ENCODE measurements around the gene CNTNAP2.

CNTNAP2 gene

DNA sequence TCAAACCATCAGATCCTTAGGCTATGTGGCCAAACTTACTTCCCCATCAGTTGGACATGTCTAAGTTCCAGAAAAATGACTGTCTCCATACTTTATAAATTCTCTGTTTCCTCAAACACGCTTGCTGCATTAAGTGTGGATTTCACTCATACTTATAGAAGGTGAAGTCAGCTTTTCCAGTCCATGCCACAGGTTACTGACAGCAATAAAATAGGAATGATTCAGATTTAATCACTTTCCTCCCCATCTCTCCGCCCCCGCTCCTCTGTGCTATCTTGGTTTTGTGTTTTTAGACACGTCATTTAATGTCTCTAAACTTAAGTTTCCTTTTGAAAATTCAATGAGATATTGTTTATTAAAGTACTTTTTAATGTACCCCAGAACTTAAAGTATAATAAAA, 1376.0 kb downstream of the CNTNAP2 start:
- no peak for DNase-seq (ENCODE audit: low read depth)

DNA sequence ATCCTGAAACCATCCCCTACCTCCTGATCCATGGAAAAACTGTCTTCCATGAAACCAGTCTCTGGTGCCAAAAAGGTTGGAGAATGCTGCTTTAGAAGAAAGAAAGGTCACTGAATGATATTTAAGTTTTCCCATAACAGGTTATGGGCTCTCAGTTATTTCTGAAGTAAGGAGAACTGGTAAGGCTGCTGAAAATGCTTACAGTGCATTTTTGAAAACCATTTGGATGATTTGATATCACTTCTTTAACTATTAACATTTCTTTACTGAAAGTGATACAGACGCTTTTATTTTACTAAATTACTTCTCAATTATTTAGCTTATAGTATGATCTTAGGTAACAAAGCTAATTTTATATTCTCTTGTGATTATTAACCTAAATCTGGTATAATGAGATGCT, 1379.6 kb downstream of the CNTNAP2 start:
- no peak for DNase-seq (ENCODE audit: low read depth)

DNA sequence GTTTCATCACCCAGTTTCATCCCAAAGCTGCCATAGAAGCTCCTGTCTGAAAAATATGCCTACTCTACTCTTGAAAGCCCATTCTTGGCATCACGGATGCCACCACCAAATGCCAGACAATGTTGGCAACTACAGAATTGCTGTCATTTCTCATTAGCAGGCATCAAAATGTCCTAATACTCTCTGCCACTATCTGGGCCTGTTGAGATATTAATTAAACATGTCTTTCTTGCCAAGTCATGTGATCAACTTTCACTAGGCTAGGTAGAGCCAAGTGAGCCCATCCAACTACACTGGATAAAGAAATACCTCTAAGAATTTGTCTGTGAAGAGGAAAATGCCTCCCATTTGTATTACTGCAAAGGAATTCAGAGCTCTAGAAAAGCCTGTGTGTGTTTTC, 1380.6 kb downstream of the CNTNAP2 start:
- DNase-seq (ENCODE audit: low read depth), result no peak

DNA sequence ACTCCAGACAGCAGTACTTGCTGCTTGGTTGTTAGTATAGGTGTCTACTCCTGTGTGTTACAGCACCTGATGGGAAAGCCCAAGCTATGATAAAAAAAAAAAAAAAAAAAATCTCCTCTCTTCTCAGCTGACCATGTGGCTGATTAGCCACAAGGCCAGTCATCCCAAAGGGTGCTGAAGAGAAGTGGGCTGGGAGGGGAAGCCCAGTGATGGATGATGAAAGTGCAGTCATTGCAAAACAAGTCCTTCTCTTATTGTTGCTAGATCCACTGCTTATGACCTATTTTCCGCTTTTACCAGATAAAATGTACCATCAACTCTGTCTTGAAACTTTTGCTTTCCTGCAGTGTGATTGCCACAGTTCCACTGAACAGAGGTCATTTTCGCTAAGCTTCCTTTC, 1381.5 kb downstream of the CNTNAP2 start:
- no peak for DNase-seq (ENCODE audit: low read depth)

DNA sequence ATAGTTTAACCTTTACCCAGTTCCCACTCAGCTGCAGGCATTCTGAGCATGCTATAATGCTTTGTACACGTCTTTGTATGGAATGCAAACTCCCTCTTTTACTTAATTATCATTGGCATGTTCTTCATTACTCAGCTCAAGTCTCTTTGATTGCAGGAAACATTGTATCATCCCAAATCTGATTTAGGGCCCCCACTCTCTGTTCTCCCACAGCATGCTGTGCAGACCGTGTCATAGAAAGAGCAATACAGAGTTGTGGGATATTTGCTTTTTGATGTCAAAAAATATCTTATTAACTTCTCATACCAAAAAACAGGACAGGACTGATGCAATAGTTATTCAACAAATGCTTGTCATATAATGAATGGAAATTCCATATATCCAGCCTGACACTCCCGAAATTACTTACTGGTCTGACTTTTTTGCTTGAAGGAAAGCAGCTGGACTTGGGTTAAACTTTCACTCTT, 1392.5 kb downstream of the CNTNAP2 start:
- no peak for DNase-seq (ENCODE audit: low read depth)

DNA sequence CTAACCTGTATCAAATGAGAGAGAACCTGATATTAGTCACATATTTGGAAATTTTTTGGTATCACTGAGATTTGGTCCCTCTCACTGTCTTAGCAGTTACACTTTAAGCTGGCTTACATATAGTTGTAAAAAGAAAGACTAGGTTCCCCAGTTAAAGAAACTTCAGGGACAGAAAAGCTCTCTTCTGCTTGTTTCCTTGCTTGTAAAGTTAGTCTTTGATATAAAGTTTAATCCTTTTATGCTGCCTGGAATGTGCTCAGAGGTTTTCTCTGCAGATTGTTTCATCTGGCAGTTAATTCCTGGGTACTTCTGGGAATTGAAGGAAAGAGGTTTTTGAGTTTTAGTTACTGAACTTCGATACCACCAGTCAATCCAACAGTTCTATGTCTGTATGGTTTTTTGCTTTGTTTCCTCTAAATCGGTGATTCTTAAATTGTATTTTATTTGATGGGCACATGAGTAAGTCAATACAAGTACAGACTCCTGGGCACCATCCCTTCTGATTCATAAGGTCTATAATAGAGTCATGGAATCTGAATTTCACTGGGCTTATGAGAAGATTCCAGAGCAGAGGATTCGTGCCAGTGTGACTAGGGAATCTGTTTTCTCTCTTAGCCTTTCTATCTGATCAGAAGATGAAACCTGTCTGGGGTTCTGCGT, 1393.1 kb downstream of the CNTNAP2 start:
- DNase-seq (ENCODE audit: low read depth), result no peak

DNA sequence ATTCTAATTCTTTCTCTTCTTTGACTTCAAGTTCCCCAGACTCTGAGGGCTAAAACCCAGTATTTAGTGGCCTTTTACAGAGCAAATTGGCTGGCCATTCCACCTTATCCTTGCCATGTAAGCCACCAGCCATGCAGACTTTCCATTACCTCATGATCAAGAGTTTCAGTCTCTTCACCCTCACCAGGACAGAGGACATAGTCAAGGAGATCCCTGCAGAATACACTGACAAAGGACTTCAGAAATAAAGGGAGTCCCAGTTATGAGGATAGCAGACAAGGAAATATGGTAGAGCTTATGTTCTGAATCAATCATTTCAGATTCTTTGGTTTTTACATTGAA, 1393.6 kb downstream of the CNTNAP2 start:
- no peak for DNase-seq (ENCODE audit: low read depth)

DNA sequence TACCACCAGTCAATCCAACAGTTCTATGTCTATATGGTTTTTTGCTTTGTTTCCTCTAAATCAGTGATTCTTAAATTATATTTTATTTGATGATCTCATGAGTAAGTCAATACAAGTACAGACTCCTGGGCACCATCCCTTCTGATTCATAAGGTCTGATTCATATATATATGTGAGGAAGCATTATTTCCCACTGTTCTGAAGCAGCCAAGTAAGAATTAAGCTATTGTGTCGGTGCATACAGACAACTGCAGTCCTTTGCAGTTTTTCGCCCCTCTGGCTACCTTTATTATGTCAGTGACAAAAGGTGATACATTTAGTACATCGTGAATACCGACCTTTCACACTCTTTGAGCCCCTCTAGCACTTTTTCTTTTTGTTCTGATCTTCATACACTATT, 1394.3 kb downstream of the CNTNAP2 start:
- no peak for DNase-seq (ENCODE audit: low read depth)

DNA sequence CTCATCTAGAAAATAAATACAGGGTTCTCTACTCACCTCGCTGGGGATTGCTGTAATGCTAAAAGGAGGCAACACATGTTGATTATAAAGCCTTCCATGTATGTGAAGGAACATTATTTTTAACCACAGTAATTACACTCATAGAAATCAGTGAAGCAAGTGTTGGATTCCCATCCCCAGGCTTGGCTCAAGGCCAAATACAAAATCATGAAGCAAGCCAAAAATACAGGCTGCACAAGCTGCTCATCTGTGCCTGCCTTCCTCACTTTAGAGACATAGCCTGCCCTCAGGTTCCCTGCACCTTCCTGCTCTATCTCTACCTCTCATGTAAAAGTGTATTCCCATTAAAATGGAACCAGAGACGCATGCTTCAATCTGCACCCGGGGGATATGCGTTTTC, 1396.8 kb downstream of the CNTNAP2 start:
- DNase-seq (ENCODE audit: low read depth), result no peak

DNA sequence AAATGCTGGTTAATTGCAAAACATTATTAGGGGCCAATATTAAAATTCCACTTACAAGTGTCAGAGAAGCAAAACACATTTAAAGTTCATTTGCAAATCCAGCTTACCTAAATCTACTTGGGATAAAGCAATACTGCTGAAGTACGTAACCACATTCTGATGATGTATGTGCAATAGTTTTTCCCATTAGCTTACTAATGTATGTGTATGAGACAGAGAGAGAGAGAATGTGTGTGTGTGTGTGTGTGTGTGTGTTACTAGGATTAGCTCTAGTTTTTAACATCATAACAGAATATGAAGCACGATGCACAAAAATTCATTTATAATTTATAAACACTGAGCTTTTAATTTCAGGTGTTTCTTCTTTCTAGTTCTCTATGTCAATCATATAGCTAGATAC, 1399.8 kb downstream of the CNTNAP2 start:
- DNase-seq (ENCODE audit: low read depth), result no peak

DNA sequence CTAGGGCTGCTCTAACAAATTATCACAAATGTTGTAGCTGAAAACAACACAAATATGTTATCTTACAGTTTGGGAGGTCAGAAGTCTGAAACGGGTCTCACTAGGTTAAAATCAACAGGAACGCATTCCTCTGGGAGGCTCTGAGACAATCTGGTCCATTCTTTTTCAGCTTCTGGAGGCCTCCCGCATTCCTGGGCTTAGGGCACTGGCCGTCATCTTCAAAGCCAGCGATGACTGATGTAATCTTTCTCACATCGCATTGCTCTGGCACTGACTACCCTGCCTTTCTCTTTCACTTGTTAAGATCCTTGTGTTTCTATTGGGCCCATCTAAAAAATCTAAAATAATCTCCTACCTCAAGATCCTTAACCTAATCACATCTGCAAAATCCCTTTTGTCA, 1402.5 kb downstream of the CNTNAP2 start:
- no peak for DNase-seq (ENCODE audit: low read depth)

DNA sequence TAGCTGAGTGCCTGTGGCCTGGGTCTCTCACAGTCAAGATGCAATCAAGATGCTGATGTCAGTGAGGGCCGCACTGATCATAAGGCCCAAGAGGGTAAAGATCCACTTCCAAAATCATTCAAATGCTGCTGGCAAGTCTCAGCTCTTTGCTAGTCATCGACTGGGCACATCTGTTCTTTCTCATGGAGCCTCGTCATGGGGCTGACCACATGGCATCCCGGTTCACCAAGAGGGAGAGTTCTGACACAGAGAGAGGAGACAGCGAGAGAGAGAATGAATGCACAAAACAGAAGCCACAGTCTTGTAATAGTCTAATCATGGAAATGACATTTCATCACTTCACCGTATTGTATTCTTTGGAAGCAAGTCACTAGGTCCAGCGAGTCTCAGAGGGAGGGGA, 1406.5 kb downstream of the CNTNAP2 start:
- no peak for DNase-seq (ENCODE audit: low read depth)

DNA sequence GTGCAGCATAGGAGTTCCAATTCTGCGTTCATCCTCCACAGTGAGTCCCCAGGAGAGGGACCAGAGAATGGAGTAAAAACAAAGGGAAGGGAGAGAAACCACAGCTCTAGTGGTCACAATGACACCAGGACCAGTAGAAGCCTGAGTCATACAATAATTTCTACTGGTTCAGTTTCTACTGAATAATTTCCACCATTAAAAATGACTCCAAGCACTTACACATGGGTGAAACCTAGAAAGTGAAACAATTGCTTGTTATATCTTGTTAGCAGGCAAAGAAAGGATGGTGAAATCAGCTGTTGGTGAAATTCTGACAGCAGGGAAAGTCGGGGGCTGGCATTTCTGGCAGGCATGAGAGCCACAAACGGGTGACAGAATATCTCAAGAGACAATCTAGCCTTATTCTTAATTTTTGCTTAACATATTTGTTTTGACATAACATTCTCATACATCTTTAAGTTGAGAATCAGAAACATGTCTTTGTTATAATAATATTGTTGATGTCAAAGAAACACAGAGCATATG, 1408.2 kb downstream of the CNTNAP2 start:
- no peak for DNase-seq (ENCODE audit: low read depth)

DNA sequence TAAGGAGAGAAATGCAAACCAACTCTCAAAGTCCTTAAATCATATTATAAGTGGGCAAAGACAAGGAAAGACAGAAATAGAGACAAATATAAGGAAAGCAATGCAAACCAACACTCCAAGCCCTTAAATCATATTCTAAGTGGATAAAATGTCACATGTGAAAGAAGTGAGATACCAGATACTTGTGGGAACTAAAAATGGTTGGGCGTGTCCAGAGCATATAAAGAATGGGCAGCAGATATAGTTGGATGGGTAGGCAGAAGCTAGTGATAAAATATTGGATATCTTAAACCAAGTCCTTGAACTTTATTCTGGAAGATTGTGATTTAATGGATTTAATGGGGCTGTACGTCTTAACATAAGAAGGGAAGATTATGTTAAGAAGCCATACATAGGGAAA, 1408.7 kb downstream of the CNTNAP2 start:
- no peak for DNase-seq (ENCODE audit: low read depth)

DNA sequence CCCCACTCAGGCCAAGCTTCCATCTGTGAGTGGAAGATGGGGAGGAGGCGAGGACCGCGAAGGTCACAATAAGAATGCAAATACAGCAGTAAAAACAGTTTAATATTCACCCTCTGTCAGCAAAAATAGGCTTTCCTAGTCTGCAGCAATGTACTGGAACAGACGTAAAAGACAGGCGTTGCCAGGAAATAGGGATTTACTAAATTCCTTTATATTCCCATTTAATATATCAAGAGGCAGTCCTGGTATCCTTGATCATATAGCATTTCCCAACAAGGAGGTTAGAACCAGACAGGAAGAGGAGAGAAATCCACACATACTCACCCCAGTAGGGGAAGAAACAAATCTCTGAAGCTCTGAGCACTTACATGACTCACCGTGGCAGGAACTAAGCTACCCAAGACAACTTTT, 1419.1 kb downstream of the CNTNAP2 start:
- no peak for DNase-seq (ENCODE audit: low read depth)

DNA sequence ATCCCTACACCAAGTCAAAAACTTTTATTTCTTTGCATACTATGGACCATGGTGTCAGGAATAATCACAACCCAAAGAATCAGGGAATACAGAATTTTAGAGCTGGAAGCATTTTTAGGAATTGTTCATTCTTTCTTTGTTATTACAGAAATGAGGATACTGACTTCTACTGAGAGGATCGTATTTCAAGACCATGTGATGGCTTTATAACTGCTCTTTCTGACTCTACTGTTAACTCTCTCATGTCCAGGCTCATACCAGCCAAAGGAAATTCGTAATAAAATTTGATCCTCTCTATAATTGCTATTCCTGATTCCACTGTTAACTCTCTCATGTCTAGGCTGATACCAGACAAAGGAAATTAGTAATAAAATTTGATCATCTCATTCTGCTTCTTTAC, 1423.1 kb downstream of the CNTNAP2 start:
- no peak for DNase-seq (ENCODE audit: low read depth)

DNA sequence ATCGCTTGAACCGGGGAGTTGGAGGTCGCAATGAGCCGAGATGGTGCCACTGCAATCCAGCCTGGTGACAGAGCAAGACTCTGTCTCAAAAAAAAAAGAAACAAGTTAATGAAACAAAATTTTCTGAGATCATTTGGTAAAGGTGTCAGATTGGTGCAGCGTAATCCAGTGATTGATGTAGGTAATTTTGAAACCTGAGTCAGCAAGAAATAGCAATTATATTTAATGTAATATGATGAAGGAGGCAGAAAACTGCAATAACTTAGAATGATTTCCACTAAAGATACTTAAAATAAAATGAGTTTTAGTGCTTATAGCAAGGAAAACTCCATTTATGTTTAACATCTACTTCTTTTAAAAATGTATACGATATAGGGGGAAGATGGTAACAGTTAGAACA, 1424.1 kb downstream of the CNTNAP2 start:
- DNase-seq (ENCODE audit: low read depth), result no peak

DNA sequence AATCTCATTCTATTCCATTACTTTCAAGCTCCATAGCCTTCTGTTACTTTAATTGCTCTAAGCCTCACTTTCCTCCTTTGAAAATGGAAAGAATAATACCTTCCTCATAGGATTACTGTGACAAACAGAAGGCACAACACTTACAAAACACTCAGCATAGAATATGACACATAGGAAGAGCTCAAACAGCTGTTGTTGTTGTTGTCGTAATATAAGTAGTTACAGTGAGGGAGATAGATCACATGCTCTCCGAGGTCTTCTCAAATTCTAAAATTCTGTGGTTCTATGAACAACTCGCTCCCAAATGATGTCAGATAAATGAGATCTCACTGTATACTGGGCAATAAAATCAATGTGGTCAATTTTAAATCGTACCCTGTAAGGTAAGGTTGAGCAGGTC, 1424.7 kb downstream of the CNTNAP2 start:
- no peak for DNase-seq (ENCODE audit: low read depth)

DNA sequence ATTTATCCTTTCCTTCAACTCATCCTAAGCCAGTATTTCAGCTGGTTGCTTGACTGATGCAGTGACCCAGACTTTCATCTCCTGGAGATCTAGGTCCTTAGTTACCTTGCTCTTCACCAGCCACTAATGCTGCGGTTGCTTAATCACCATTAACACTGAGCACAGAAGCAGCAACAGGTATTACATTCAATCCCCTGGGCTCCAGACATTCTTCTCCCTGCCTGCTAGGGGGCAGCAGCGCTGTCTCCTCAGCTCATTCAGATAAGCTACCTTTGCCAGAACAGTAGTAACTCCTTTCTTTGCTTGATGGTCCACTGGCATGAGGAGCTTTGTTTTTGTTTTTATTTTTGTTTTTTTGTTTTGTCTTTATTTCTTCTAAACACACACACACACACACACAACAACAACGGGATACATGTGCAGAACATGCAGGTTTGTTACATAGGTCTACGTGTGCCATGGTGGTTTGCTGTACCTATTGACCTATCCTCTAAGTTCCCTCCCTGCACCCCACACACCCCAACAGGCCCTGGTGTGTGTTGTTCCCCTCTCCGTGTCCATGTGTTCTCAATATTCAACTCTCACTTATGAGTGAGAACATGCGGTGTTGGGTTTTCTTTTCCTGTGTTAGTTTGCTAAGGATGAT, 1430.8 kb downstream of the CNTNAP2 start:
- no peak for DNase-seq (ENCODE audit: low read depth)

DNA sequence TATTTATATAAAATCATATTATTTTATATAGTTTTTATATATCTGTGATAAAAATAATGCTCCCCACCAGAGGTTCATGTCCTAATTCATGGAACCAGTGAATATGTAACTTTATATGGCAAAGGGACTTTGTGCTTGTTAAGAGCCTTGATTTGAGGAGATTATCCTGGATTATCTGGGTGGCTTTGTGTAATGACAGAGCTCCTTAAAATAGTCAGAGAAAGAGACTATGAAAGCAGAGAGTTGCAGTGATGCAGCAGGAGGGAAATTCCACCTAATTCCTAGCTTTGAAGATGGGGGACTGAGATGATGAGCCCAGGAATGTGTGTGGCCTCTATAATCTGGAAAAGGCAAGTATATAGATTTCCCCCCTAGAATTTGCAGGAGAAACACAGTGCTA, 1439.7 kb downstream of the CNTNAP2 start:
- DNase-seq (ENCODE audit: low read depth), result no peak

DNA sequence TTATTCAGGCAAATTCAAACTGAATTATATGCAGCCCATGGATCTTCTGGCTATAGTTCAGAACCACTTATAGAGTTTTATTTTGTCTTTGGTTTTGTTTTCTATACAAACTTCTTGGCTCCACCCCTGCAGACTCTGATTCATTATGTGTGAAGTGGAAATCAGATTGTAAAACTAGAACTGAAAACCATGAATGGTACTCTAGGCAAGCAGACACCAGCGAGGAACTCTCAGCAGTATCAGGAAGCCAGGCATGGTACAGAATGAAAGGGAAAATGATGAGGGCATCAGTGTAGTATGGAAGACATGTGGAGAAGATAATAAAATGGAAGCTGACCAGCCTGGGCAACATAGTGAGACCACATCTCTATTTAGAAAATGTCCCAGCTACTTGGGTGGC, 1447.1 kb downstream of the CNTNAP2 start:
- no peak for DNase-seq (ENCODE audit: low read depth)

DNA sequence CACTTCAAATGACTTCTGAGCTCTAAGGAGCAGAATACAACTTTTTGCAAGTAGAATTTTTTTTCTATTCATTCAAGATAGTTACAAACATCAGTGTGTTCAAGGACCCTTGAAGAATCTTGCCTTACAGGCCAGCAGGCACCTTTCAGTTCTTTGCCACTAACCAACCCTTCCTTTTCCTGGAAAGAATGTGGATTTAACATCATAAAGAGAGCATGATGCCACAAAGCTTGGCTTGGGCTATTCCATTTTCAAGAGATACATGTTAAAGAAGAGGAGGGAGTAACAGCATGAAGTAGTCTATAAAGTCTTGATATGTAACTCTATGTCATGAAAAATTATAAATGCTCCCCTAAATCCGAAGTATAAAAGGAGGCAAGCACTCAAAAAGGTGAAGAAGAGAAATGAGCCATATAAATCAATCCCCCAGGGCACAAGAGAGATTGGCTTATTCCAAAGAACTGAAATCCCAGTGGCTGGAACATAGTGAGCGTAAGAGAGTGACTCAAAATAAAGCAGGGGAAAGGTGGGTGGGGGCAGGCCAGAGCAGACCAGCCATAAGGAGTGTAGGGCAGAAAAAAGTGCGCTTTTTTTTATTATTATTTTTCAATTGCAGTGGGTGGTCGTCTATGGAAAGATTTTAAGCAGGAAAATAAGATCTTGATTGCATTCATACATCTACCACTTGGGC, 1448.3 kb downstream of the CNTNAP2 start:
- no peak for DNase-seq (ENCODE audit: low read depth)

DNA sequence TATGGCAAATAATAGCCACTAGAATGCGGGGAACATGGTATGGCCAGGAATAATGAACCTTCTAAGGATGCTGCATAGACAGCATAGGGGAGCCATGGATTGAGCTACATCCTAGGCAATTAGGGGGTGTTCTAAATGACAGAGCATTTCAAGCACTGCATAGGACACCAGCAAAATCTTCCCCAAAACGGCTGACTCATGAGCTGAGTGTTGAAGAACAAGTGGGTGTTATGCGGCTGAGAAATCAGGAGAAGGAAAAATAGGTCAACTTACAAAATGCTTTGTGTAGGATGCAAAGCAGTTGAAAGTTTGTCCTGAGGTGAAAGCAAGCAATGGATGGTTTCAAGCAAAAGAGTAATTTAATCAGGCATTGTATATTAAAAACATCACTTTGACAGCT, 1450.4 kb downstream of the CNTNAP2 start:
- no peak for DNase-seq (ENCODE audit: low read depth)

Data from activated T-cell treated with anti-CD3 and anti-CD28 coated beads for 24 hours (primary cell).